Activated CD8-positive, alpha-beta memory T cell treated with anti-CD3 and anti-CD28 coated beads for 24 hours (primary cell): ENCODE measurements around the gene PCDHB11.
"Not testable (repeated sequence)": the region's sequence is repeated elsewhere in the genome, so short reads cannot be mapped to it uniquely, and the experiment has no call there.

Experiments
- DNase-seq: peaks from one replicate; pipeline ENCODE4 v3.0.0-alpha.2; 2020

Gene PCDHB11

DNA sequence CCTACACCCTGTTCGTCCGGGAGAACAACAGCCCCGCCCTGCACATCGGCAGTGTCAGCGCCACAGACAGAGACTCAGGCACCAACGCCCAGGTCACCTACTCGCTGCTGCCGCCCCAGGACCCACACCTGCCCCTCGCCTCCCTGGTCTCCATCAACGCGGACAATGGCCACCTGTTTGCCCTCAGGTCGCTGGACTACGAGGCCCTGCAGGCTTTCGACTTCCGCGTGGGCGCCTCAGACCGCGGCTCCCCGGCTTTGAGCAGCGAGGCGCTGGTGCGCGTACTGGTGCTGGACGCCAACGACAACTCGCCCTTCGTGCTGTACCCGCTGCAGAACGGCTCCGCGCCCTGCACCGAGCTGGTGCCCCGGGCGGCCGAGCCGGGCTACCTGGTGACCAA, 10.7 kb upstream of the PCDHB11 start:
- DNase-seq = not testable (repeated sequence)

GRCh38 chr5:141189131-141189530, 10.3 kb upstream of the PCDHB11 start:
- DNase-seq = not testable (repeated sequence)

DNA sequence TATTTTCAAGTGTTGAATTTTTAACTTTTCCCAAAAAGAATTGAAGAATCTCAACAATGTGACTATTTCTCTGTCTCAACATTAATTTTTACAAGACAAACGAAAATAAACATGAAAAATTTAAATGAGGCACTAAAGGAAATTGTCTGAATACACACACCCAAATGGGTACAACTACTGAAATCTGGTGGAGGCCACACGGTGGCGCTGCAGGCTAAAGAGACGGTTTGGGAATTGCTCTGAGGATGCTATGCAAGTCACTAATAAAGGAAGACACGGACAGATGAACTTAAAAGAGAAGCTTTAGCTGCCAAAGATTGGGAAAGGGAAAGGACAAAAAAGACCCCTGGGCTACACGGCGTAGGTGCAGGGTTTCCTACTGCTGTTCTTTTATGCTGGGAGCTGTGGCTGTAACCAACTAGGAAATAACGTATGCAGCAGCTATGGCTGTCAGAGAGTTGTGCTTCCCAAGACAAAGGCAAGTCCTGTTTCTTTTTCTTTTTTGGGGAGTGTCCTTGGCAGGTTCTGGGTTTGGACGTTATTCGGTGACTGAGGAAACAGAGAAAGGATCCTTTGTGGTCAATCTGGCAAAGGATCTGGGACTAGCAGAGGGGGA, 7.2 kb upstream of the PCDHB11 start, which contains the start of gene PCDHB10:
Gene PCDHB10, plus strand, starts transcription at position 244 of the 616 bp plus-strand sequence. Its CDS starts 200 bp downstream, at position 444.
- DNase-seq = no peak

- not testable (repeated sequence) for DNase-seq
Measured at GRCh38 chr5:141194332-141194731, 5.1 kb upstream of the PCDHB11 start.

DNA sequence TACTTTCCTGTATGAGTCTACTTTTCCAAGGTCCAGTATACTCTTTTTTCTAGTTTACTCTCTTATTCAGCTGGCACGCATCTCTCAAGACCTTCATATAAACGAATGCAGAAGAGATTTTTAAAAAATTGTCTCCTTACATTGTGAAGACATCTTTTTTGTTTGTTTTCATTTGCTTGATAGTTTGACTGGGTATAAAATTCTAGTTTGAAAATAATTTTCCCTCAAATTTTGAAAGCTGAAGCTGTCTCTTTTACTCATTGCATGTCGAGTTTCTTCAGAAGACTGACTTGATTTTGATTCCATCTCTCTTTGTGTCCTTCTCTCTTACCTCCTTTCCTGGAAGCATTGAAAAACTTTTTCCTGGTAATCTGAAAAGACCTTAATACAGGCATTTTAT, 3.1 kb upstream of the PCDHB11 start:
- no peak for DNase-seq

- DNase-seq = not testable (repeated sequence)
Measured at GRCh38 chr5:141201126-141201525, 1.7 kb downstream of the PCDHB11 start.

DNA sequence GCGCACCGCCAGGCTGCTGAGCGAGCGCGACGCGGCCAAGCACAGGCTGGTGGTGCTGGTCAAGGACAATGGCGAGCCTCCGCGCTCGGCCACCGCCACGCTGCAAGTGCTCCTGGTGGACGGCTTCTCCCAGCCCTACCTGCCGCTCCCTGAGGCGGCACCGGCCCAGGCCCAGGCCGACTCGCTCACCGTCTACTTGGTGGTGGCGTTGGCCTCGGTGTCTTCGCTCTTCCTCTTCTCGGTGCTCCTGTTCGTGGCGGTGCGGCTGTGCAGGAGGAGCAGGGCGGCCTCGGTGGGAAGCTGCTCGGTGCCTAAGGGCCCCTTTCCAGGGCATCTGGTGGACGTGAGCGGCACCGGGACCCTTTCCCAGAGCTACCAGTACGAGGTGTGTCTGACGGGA, 2.2 kb downstream of the PCDHB11 start:
- not testable (repeated sequence) for DNase-seq

DNA sequence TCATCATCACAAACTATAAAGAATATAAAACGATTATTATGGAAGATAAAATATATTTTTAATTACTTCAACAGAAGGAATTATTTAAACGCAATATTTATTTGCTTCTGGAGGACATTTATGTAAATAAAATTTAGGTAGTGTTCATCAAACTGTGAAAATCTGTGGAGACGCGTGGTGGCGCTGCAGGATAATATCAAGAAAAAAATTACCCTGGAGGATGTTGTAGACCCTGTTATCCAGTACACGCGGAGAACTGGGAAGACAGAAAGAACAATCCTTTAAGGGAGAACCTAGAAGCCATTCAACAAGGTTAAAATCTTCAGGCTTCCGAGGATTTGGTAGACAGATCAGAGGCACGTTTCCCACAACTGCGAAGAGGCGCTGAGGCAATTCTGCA, 9.1 kb downstream of the PCDHB11 start, which contains the start of gene PCDHB12:
Gene PCDHB12, plus strand, starts transcription at position 242 of the 400 bp plus-strand sequence. CDS start 189 bp downstream, outside the sequence.
- no peak for DNase-seq

- DNase-seq = not testable (repeated sequence)
Measured at GRCh38 chr5:141210281-141210680, 10.9 kb downstream of the PCDHB11 start.

DNA sequence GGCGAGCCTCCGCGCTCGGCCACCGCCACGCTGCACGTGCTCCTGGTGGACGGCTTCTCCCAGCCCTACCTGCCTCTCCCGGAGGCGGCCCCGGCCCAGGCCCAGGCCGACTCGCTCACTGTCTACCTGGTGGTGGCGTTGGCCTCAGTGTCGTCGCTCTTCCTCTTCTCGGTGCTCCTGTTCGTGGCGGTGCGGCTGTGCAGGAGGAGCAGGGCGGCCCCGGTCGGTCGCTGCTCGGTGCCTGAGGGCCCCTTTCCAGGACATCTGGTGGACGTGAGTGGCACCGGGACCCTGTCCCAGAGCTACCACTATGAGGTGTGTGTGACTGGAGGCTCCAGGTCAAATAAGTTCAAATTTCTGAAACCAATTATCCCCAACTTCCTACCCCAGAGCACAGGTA, 11.4 kb downstream of the PCDHB11 start:
- DNase-seq = not testable (repeated sequence)

GRCh38 chr5:141213656-141214339, 14.4 kb downstream of the PCDHB11 start, which contains the start of gene PCDHB13:
Gene PCDHB13 (plus strand): TSS chr5:141213919. CDS start chr5:141214124, 205 bp downstream.
- DNase-seq = not testable (repeated sequence)

DNA sequence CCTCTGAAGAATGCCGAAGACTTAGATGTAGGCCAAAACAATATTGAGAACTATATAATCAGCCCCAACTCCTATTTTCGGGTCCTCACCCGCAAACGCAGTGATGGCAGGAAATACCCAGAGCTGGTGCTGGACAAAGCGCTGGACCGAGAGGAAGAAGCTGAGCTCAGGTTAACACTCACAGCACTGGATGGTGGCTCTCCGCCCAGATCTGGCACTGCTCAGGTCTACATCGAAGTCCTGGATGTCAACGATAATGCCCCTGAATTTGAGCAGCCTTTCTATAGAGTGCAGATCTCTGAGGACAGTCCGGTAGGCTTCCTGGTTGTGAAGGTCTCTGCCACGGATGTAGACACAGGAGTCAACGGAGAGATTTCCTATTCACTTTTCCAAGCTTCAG, 15.2 kb downstream of the PCDHB11 start:
- not testable (repeated sequence) for DNase-seq

GRCh38 chr5:141215504-141215903, 16.1 kb downstream of the PCDHB11 start:
- DNase-seq = not testable (repeated sequence)

DNA sequence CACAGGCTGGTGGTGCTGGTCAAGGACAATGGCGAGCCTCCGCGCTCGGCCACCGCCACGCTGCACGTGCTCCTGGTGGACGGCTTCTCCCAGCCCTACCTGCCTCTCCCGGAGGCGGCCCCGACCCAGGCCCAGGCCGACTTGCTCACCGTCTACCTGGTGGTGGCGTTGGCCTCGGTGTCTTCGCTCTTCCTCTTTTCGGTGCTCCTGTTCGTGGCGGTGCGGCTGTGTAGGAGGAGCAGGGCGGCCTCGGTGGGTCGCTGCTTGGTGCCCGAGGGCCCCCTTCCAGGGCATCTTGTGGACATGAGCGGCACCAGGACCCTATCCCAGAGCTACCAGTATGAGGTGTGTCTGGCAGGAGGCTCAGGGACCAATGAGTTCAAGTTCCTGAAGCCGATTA, 16.6 kb downstream of the PCDHB11 start:
- not testable (repeated sequence) for DNase-seq

DNA sequence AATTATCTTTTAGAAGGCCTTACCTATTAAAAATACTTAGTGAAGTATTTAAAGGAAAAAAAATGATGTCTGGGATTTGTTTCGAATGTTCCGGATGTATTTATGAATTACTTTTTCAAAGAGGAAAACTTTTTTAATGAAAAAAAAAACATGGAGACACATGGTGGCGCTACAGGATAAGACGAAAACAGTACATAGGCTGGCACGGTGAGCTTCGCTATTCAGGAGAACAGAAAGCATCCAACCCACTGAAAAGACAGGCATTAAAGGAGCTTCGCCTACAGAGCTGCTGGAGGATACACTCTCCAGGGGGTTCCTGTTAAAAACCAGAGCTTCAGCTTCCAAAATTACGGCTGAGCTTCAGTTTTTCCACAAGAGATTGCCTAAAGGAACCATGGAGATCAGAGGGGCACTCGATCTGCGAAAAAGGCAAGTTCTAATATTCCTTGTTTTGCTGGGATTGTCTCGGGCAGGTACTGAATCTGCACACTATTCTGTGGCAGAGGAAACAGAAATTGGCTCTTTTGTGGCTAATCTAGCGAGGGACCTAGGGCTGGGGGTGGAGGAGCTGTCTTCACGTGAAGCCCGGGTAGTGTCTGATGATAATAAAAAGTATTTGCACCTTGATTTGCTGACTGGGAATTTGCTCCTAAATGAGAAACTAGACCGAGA, 23.8 kb downstream of the PCDHB11 start, which contains the start of gene PCDHB14:
Gene PCDHB14, plus strand, starts transcription at position 232 of the 672 bp plus-strand sequence. Its CDS starts 163 bp downstream, at position 395.
- no peak for DNase-seq

- DNase-seq = not testable (repeated sequence)
Measured at GRCh38 chr5:141224844-141225243, 25.4 kb downstream of the PCDHB11 start.

DNA sequence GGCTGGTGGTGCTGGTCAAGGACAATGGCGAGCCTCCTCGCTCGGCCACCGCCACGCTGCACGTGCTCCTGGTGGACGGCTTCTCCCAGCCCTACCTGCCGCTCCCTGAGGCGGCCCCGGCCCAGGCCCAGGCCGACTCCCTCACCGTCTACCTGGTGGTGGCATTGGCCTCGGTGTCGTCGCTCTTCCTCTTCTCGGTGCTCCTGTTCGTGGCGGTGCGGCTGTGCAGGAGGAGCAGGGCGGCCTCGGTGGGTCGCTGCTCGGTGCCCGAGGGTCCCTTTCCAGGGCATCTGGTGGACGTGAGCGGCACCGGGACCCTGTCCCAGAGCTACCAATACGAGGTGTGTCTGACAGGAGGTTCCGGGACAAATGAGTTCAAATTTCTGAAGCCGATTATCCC, 26.0 kb downstream of the PCDHB11 start:
- not testable (repeated sequence) for DNase-seq

- DNase-seq = no peak
Measured at GRCh38 chr5:141234109-141234667, 34.8 kb downstream of the PCDHB11 start.

DNA sequence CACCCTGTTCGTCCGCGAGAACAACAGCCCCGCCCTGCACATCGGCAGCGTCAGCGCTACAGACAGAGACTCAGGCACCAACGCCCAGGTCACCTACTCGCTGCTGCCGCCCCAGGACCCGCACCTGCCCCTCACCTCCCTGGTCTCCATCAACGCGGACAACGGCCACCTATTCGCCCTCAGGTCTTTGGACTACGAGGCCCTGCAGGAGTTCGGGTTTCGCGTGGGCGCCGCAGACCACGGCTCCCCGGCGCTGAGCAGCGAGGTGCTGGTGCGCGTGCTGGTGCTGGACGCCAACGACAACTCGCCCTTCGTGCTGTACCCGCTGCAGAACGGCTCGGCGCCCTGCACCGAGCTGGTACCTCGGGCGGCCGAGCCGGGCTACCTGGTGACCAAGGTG, 36.5 kb downstream of the PCDHB11 start:
- DNase-seq = not testable (repeated sequence)

DNA sequence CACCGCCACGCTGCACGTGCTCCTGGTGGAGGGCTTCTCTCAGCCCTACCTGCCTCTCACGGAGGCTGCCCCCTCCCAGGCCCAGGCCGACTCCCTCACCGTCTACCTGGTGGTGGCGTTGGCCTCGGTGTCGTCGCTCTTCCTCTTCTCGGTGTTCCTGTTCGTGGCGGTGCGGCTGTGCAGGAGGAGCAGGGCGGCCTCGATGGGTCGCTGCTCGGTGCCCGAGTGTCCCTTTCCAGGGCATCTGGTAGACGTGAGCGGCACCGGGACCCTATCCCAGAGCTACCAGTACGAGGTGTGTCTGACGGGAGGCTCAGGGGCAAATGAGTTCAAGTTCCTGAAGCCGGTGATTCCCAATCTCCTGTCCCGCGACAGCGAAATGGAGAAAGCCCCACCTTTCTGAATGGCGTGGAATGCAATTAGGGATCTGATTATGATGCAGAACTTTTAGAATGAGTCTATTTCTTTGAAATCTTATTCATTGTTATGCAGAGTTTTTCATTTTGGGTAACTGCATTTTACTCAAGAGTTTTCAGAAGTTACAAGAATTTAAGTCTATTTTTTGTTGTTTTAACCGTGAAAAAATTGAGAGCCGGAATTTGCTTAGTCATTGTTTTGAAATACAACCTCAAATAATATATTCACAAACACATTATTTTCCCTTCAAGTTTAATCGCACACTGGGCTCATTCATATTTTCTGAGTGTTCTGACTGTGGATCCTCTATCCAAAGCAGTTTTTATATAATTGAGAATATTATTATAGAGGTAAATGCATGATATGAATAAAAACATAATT, 37.3 kb downstream of the PCDHB11 start:
- no peak for DNase-seq

DNA sequence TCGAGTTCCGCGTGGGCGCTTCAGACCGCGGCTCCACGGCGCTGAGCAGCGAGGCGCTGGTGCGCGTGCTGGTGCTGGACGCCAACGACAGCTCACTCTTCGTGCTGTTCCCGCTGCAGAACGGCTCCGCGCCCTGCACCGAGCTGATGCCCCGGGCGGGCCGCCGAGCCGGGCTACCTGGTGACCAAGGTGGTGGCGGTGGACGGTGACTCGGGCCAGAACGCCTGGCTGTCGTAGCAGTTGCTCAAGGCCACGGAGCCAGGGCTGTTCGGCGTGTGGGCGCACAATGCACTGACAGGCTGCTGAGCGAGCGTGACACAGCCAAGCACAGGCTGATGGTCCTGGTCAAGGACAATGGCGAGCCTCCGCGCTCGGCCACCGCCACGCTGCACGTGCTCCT, 42.1 kb downstream of the PCDHB11 start:
- DNase-seq = no peak

- DNase-seq = no peak
Measured at GRCh38 chr5:141245250-141245717, 45.9 kb downstream of the PCDHB11 start, which contains the start of gene PCDHB15. Gene PCDHB15 (plus strand): TSS chr5:141245395. CDS start chr5:141245579, 184 bp downstream.
